ENCODE data around the gene C1QTNF1. TPM values are rescaled to one million over a fixed set of nuclear protein-coding genes. Genes with fewer than 3 reads are reported as not detected.

Gene C1QTNF1
- total RNA-seq, 6 experiments from 2014 or later = 8.0 to 15.0 (median 8.6) TPM

DNA sequence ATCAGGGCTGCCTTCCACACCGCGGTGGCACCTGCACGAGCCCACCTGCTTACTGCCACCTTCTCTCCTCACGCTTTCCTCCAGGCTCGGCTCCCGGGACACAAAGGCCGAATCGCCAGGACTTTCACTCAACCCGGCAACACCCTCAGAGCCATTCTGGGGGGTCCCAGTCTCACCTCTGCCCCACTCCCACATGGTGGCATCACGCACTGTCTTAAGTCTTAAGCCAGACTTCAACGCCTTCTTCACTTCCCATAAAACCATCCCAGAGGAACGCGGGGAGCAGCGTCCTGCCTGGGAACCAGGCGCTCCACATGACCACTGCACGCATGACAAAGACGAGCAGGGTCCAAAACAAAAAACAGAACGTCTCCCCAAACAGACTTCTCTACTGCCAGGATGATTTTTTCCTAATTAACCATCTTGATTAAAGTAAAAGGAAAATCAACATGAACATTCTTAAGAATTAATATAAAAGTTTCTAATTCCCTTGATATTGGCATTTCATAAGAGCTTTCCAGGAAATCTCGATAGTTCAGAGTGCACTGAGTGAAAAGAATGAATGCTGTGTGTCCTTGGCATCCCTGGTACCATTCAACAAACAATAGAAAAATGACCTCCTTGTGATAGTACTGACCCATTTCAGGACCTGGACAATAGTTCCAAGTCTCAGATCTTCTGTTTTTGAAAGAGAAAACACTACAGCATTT is 17.0 kb upstream of the C1QTNF1 start:
- Mint-ChIP-seq H3K27me3 (ENCODE audit: insufficient read depth) (no peaks in the 10 kb centered on the region; the same call in 1 of the 2 replicates), H3K36me3 (ENCODE audit: low read depth) (peaks cover 14% of the 10 kb centered on the region), H3K4me1 (ENCODE audit: low read depth) (peaks cover 45% of the 10 kb centered on the region), H3K4me3 (peak overlapping the region; percentile 41), H3K27ac (peak overlapping the region; percentile 53), H3K9me3 (no peaks in the 10 kb centered on the region)
- TF ChIP-seq, protein P1, sequence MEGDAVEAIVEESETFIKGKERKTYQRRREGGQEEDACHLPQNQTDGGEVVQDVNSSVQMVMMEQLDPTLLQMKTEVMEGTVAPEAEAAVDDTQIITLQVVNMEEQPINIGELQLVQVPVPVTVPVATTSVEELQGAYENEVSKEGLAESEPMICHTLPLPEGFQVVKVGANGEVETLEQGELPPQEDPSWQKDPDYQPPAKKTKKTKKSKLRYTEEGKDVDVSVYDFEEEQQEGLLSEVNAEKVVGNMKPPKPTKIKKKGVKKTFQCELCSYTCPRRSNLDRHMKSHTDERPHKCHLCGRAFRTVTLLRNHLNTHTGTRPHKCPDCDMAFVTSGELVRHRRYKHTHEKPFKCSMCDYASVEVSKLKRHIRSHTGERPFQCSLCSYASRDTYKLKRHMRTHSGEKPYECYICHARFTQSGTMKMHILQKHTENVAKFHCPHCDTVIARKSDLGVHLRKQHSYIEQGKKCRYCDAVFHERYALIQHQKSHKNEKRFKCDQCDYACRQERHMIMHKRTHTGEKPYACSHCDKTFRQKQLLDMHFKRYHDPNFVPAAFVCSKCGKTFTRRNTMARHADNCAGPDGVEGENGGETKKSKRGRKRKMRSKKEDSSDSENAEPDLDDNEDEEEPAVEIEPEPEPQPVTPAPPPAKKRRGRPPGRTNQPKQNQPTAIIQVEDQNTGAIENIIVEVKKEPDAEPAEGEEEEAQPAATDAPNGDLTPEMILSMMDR (IDR thresholded peaks at IDR 0.05) = no peak
- no peak for DNase-seq

DNA sequence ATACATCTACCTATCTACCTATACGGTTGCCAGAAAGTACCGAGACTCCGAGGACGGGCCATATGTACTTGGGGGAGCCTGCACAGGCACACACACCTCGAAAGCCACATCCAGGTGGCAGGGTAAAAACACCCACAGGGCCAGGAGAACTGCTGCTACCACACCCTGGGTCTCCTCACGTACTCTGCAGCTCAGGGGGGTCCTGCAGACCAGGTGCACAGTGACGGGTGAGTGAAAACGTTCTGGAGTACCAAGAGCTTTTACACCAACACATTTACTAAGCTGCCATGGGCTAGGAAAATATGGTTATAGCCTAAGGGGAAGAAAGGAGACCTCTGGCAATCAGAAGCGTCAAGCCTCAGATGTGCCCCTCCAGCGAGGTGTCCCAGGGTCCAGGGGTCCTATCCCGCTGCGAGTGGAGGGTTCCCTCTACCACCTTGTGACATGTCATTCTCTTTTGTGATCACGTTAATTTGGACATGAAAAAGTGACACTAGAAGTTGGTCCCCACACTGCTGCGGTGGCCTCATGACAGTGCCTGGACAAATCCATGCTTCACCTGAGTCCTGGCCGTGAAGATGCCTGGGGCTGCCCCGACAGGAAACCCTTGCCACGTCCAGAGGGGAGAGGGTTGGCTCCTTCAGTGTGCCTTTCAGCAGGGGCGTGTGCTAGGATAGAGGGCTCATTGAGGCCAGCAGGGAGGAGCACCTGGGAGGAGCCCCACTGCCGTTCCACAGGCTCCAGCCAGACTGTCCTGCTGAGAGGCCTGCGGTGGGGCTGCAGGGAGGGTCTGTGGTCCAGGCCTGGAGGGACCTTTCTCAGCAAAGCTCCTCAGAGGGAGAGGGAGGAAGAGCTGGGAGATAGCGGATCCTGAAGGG is 16.2 kb upstream of the C1QTNF1 start:
- Mint-ChIP-seq H3K4me1 (ENCODE audit: low read depth) (peaks cover 50% of the 10 kb centered on the region), H3K27ac (peak overlapping the region; percentile 38)
- DNase-seq = no peak

DNA sequence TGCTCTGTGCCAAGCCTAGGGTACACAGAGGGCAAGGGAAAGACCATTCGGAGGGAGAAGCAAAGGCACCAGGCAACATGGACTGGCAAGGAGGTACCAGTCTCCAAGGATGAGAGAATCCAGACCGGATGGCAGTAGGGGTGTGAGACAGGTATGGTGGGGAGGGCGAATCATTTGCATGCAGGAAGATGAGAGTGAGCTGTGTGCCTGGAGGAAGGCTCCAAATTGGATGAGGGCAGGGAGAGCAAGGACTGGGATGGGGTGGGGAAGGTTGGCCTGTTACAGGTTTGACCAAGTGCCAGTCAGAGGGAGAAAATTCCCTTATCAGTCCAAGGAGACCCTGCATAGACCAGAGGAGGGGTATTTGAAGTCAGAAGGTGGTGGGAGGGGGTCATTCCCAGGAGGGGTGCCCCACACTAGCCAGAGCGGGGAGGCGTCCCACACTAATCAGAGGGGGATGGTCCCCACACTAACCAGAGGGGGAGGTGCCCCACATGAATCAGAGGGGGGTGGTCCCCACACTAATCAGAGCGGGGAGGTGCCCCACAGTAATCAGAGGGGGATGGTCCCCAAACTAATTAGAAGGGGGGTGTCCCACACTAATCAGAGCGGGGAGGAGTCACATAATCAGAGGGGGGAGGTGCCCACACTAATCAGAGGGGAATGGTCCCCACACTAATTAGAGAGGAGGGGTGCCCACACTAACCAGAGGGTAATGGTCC is 15.1 kb upstream of the C1QTNF1 start:
- TF ChIP-seq, protein P1 (IDR thresholded peaks at IDR 0.05) = no peak
- peaks cover 23% of the 10 kb centered on the region for H3K36me3 Mint-ChIP-seq (ENCODE audit: low read depth)
- DNase-seq = no peak

More for the DNA sequence above, 16.2 kb upstream of the C1QTNF1 start:
- Mint-ChIP-seq H3K27me3 (ENCODE audit: insufficient read depth) (no peaks in the 10 kb centered on the region; the same call in 1 of the 2 replicates), H3K9me3 (no peaks in the 10 kb centered on the region; the same call in 1 of the 2 replicates), H3K36me3 (ENCODE audit: low read depth) (peaks cover 15% of the 10 kb centered on the region), H3K4me3 (peak overlapping the region; percentile 91)
- TF ChIP-seq, protein P1 (IDR thresholded peaks at IDR 0.05) = no peak

DNA sequence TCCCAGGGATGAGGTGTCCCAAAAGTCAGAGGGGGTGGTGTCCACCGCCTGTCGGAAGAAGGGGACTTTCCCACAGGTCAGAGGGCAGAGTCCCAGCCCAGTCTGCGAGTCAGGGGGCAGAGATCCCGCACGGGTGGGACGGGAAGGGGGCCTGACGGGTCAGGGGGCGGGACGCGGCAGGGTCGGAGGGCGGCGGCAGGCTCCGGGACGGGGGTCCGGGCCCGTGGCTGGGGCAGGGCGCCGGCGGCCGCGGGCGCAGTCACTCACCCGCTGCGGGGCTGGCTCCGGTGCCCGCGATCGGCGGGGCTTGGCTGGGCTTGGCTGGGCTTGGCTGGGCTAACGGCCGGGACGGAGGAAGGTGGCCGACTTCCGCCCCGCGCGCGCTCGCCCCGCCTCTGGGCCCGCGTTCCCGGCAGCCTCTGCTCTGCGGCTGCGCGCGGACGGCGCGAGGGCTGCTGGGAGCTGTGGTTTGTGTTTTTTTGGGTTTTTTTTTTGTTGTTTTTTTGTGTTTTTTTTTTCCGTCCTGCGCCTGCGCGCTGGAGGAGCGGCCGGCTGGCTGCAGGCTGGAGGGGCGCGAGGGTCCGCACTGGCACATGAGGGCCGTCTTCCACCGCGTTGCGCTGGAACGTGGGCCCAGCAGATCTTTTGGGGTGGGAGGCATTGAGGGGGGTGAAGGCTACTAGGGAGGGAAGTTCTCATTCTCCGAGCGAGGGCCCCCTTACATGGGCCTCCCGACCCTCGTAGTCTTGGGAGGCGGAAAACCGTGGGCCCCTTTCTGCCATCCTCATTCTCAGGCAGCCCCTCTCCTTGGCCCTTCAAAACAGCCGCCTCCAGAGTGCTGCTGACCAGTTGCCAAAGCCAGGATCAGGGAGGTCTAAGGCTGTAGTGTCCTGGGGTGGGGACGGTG is 14.3 kb upstream of the C1QTNF1 start, which contains the start of gene CANT1:
TSS of gene CANT1 (minus strand) at position 368 of the 907 bp plus-strand sequence. CDS start 12,142 bp downstream, outside the sequence.
- Mint-ChIP-seq H3K9me3 (peaks cover 10% of the 10 kb centered on the region), H3K4me1 (ENCODE audit: low read depth) (peaks cover 52% of the 10 kb centered on the region), H3K27me3 (ENCODE audit: insufficient read depth) (no peaks in the 10 kb centered on the region; the same call in 1 of the 2 replicates), H3K27ac (peak within 1 kb of the TSS; percentile 90), H3K36me3 (ENCODE audit: low read depth) (peaks cover 28% of the 10 kb centered on the region), H3K4me3 (peak within 1 kb of the TSS; percentile 91)
- TF ChIP-seq, protein P1 (IDR thresholded peaks at IDR 0.05) = no peak
- DNase-seq = peak; percentile 65

More for the DNA sequence above, 15.1 kb upstream of the C1QTNF1 start:
- Mint-ChIP-seq H3K27me3 (ENCODE audit: insufficient read depth) (no peaks in the 10 kb centered on the region; the same call in 1 of the 2 replicates), H3K27ac (peak overlapping the region; percentile 90), H3K4me3 (peak overlapping the region; percentile 91), H3K4me1 (ENCODE audit: low read depth) (peaks cover 52% of the 10 kb centered on the region), H3K9me3 (peaks cover 5% of the 10 kb centered on the region; the same call in 1 of the 2 replicates)

Data from HFFc6 (cell line).